ENCODE data around the gene PTPN21. TPM values are rescaled to one million over a fixed set of nuclear protein-coding genes. Genes with fewer than 3 reads are reported as not detected.

The PTPN21 gene
- total and polyA plus RNA-seq, 7 donors = 4.7 to 27.3 (median 14.8) TPM

- no peak overlapping the region for H3K27ac ChIP-seq
- H3K27me3 ChIP-seq (ENCODE audit: insufficient read depth in 3 of 3, low read length in 2 of 3) = no peaks in the 10 kb centered on the region
- no peaks in the 10 kb centered on the region for H3K9me3 ChIP-seq
- WGBS, 3 donors = 90 to 93% (median 91%) methylated on average over 5 of the region's 5 CpGs
- intact Hi-C loops (cut with DNase I) = no loop called here
- no peak overlapping the region for H3K4me3 ChIP-seq
- no peak for ATAC-seq
- H3K36me3 ChIP-seq (ENCODE audit: insufficient read depth in 1 of 2, low read depth in 1 of 2) = peaks cover 0 to 96% of the 10 kb centered on the region in 2 donors
- H3K4me1 ChIP-seq = no peaks in the 10 kb centered on the region
- no peak for DNase-seq
- TF ChIP-seq CTCF (IDR thresholded peaks at IDR 0.05) = no peak
Measured at GRCh38 chr14:88588081-88588480, 33.3 kb upstream of the PTPN21 start.

GRCh38 chr14:88584451-88584850 lies 29.6 kb upstream of the PTPN21 start:
- ATAC-seq (no peak), DNase-seq (no peak)
- Histone ChIP-seq H3K4me3 (no peak overlapping the region), H3K9me3 (no peaks in the 10 kb centered on the region), H3K36me3 (ENCODE audit: insufficient read depth in 1 of 2, low read depth in 1 of 2) (peaks cover 0 to 100% of the 10 kb centered on the region in 2 donors), H3K27me3 (ENCODE audit: insufficient read depth in 3 of 3, low read length in 2 of 3) (no peaks in the 10 kb centered on the region), H3K27ac (no peak overlapping the region), H3K4me1 (no peaks in the 10 kb centered on the region)
- no peak for TF ChIP-seq CTCF (IDR thresholded peaks at IDR 0.05)
- intact Hi-C loops (cut with DNase I) = no loop called here
- 96 to 99% (median 97%) methylated on average over 3 of the region's 3 CpGs for WGBS, 3 donors

GRCh38 chr14:88576222-88576621 lies 21.4 kb upstream of the PTPN21 start:
- 93 to 96% (median 95%) methylated on average over 5 of the region's 5 CpGs for WGBS, 3 donors
- no peaks in the 10 kb centered on the region for H3K9me3 ChIP-seq
- intact Hi-C loops (cut with DNase I) = no loop called here
- ATAC-seq = no peak
- no peaks in the 10 kb centered on the region for H3K4me1 ChIP-seq
- peaks cover 11 to 100% of the 10 kb centered on the region in 2 donors for H3K36me3 ChIP-seq (ENCODE audit: insufficient read depth in 1 of 2, low read depth in 1 of 2)
- H3K27ac ChIP-seq = no peak overlapping the region
- no peak for TF ChIP-seq CTCF (IDR thresholded peaks at IDR 0.05)
- no peak overlapping the region for H3K4me3 ChIP-seq
- no peak for DNase-seq
- H3K27me3 ChIP-seq (ENCODE audit: insufficient read depth in 3 of 3, low read length in 2 of 3) = no peaks in the 10 kb centered on the region

GRCh38 chr14:88572117-88572516 lies 17.3 kb upstream of the PTPN21 start:
- no peak overlapping the region for H3K4me3 ChIP-seq
- no peak overlapping the region for H3K27ac ChIP-seq
- no peak for ATAC-seq
- 95 to 100% (median 98%) methylated on average over 4 of the region's 4 CpGs for WGBS, 3 donors
- DNase-seq = no peak
- H3K9me3 ChIP-seq = no peaks in the 10 kb centered on the region
- no peak for TF ChIP-seq CTCF (IDR thresholded peaks at IDR 0.05)
- intact Hi-C loops (cut with DNase I) = no loop called here
- peaks cover 19 to 99% of the 10 kb centered on the region in 2 donors for H3K36me3 ChIP-seq (ENCODE audit: insufficient read depth in 1 of 2, low read depth in 1 of 2)
- H3K27me3 ChIP-seq (ENCODE audit: insufficient read depth in 3 of 3, low read length in 2 of 3) = no peaks in the 10 kb centered on the region
- no peaks in the 10 kb centered on the region for H3K4me1 ChIP-seq

GRCh38 chr14:88568196-88568595 lies 13.4 kb upstream of the PTPN21 start:
- Histone ChIP-seq H3K4me1 (peaks cover 9% of the 10 kb centered on the region), H3K9me3 (no peaks in the 10 kb centered on the region), H3K27me3 (ENCODE audit: insufficient read depth in 3 of 3, low read length in 2 of 3) (no peaks in the 10 kb centered on the region), H3K27ac (no peak overlapping the region), H3K4me3 (no peak overlapping the region), H3K36me3 (ENCODE audit: insufficient read depth in 1 of 2, low read depth in 1 of 2) (peaks cover 13 to 68% of the 10 kb centered on the region in 2 donors)
- DNase-seq (no peak), ATAC-seq (no peak)
- intact Hi-C loops (cut with DNase I) = no loop called here
- no peak for TF ChIP-seq CTCF (IDR thresholded peaks at IDR 0.05)
- 75 to 77% (median 76%) methylated on average over 3 of the region's 3 CpGs for WGBS, 3 donors
